NCI-H1417 (cell line): Measurements from ENCODE around the gene TSSK3.
"Not testable (repeated sequence)": the region's sequence is repeated elsewhere in the genome, so short reads cannot be mapped to it uniquely, and the experiment has no call there.

Experiments
- DNase-seq, 3 experiments: peaks; one replicate each; lab custom pipeline; 2025; lab: John Stamatoyannopoulos, UW

Gene TSSK3

DNA sequence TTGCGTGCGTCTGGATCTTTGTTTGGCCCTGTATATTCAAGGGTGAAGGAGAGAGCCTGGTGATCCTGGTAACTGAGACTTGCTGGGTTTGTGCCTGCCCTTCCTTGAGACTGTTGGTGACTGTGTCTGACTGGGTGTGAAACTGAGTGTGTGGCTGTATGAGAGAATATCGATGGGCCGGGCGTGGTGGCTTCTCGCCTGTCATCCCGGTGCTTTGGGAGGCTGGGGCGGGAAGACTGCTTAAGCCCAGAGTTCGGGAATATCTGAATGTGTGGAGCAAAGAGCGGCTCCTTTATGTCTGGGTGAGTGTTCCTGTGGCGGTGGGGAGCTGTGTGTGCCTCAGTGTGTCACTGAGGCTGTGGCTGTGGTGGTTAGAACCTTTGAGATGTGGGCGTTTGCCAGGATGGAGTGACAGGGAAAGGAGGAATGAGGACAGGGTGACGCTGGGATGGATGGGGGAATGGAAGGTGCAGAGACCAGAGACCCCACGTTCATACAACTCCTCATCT is 23.6 kb upstream of the TSSK3 start:
- no peak for DNase-seq

GRCh38 chr1:32339363-32339978 is 22.9 kb upstream of the TSSK3 start:
- no peak for DNase-seq

DNA sequence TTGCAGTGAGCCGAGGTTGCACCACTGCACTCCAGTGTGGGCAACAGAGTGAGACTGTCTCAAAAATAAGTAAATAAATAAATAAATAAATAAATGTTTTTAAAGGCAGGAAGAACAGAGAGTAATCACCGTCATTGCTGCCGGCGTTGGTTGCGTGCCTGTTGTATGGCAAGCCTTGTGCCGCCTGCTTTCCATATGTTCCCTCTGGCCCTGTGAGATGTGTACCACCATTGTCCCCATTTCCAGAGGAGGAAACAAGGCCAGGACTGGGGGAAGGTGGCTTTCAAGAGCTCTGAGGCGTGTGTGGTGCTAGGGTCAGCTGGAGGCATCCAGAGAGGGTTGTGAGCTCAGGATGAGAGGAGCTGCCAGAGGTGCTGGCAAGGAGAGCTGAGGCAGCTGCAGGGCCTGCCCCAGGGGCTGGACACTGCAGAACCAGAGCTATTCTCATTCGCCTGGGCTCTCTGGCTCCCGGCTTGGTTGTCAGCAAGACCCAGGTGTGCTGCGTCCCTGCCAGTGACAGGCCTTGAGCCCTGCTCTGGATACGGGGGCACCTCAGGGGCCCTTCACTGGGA is 21.1 kb upstream of the TSSK3 start:
- no peak for DNase-seq

DNA sequence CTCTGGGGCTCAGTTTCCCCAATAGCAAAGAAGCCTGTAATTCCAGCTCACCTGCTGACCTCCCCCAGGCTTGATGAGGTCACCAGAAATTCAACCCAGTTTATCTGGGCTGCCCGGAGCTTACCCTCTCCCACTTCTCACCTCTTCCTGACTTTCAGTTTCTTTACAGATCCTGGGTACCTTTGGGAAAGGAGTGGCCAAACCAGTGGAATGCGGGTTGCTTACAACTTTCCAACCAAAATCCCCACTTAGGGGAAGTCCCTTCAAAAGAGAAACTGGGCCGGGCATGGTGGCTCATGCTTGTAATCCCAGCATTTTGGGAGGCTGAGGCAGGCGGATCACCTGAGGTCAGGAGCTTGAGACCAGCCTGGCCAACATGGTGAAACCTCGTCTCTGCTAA is 20.4 kb upstream of the TSSK3 start:
- no peak for DNase-seq

DNA sequence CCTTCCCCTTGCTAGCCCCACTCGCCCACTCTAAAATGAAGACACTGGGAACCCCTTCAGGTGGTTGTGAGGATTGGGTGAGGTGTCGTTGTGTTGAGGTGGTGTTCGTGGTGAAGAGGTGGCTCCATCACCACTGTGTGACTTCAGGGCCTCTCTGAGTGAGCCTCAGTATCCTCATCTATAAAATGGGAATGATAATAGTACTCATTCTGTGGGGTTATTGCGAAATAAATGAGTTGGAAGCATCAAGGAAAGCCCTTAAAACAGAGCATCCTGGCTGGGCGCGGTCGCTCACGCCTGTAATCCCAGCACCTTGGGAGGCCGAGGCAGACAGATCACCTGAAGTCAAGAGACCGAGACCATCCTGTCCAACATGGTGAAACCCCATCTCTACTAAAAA is 19.6 kb upstream of the TSSK3 start:
- no peak for DNase-seq

- DNase-seq = no peak
Observed at GRCh38 chr1:32345289-32345827, 17.0 kb upstream of the TSSK3 start.

- no peak for DNase-seq
Observed at GRCh38 chr1:32346532-32347157, 15.7 kb upstream of the TSSK3 start.

- no peak for DNase-seq
Observed at GRCh38 chr1:32349211-32349708, 13.1 kb upstream of the TSSK3 start.

- DNase-seq = peak; percentile 86 to 95 (median 89)
Observed at GRCh38 chr1:32350785-32351398, 11.4 kb upstream of the TSSK3 start.

DNA sequence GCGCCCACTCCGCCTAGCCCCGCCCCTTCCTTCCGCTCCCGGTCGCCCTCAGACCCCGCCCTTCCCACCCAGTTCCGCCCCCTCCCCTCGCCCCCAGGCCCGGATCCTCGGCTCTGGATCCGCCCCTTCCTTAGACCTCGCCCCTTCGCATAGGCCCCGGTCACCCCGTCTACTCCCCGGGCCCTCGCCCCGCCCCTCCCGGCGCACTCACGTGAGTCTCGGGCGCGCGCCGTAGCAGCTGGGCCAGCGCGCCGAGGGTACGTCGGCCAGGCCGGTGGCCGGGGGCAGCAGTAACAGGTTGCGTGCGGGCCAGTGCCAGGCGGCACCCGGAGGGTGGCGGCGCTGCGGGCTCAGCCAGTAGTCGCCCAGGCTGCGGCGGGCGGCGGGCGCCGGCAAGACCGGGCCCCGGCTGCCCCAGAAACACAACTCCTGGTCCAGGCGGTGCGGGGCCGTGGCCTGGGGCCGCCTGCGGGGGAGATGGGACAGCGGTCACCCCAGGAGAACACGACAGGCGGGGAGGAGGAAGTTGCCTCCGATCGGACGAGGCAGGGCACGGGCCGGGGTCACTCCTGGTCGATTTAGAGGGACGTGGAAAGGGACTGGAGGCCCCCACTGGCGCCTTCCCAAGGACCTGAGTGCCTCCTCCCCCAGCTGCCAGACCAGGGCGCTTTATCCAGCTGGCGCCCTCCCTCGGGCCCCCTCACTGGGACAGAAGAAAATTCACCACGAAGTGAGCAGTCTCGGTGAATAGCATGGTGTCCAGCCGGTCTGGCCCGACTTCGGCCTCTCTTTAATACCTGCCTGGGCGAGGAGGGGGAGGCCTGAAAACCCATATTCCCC is 10.7 kb upstream of the TSSK3 start:
- DNase-seq = peak; percentile 95 to 98 (median 97)

DNA sequence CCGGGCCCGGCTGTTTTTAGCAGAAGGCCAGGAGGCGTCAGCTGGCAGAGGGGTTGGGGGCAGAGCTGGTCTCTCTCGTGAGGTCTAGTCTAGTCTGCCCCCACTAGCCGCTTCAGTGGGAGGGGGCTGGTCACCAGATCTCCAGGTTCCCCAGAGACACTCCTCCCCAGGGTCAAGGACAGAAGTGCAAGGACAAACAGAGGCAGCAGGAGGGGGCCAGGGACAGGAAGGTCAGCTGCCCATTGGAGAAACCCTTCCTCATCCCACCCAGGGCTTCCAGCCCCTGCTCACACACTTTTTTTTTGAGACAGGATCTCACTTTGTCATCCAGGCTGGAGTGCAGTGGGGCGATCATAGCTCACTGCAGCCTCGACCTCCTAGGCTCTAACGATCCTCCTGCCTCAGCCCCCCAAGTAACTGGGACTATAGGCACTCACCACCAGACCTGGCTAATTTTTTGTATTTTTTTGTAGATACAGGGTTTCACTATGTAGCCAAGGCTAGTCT is 10.0 kb upstream of the TSSK3 start:
- peak in 1 of 3 experiments; percentile 50 for DNase-seq

- DNase-seq = no peak
Observed at GRCh38 chr1:32352831-32353383, 9.4 kb upstream of the TSSK3 start.

DNA sequence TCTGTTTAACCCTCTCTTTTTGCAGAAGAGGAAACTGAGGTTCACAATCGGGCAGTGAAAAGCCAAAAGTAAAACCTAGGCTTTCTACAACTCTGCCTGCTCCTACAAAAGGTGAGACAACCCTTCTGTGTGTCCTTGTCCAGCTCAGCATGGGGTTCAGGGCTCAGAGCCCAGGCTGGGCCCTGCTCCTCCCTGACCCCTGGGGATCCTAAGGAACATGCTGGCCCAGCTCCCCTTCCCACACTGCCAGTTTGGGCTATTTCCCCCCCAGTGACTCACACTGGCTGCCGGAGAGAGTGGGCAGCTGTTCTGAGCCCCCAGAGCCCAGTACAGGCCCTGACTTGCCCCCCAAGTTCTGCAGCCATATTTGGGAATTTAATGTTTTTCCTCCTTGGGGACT is 8.9 kb upstream of the TSSK3 start:
- no peak for DNase-seq

GRCh38 chr1:32353886-32354570 is 8.3 kb upstream of the TSSK3 start:
- no peak for DNase-seq

DNA sequence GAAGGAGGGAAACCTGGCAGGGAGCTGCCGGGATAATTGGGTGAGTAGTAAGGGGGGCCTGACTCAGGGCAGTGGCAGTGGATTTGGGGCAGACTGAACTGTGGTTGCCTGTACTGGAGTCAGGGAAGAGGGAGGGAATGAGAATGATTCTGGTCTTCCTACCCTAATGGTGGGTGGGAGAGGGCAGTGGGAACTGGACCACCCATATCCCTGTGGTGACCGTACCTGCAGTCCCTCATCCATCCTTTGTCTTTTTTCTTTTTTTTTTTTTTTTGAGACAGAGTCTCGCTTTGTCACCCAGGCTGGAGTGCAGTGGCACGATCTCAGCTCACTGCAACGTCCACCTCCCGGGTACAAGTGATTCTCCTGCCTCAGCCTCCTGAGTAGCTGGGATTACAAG is 6.6 kb upstream of the TSSK3 start:
- DNase-seq = not testable (repeated sequence)

GRCh38 chr1:32356478-32356877 is 5.9 kb upstream of the TSSK3 start:
- no peak for DNase-seq

GRCh38 chr1:32357614-32358013 is 4.7 kb upstream of the TSSK3 start:
- DNase-seq = no peak

GRCh38 chr1:32358435-32358834 is 3.9 kb upstream of the TSSK3 start:
- no peak for DNase-seq

GRCh38 chr1:32361308-32361673 is 1.0 kb upstream of the TSSK3 start:
- DNase-seq = no peak

GRCh38 chr1:32361674-32362473 is 465 bp upstream of the TSSK3 start:
- peak in 2 of 3 experiments; percentile 35 to 50 for DNase-seq
